Measurements from ENCODE around the gene UST.
A peak's percentile ranks its signal among the peaks of the same experiment; 100 is the strongest.
"Not testable (repeated sequence)": the region's sequence is repeated elsewhere in the genome, so short reads cannot be mapped to it uniquely, and the experiment has no call there.

UST gene

DNA sequence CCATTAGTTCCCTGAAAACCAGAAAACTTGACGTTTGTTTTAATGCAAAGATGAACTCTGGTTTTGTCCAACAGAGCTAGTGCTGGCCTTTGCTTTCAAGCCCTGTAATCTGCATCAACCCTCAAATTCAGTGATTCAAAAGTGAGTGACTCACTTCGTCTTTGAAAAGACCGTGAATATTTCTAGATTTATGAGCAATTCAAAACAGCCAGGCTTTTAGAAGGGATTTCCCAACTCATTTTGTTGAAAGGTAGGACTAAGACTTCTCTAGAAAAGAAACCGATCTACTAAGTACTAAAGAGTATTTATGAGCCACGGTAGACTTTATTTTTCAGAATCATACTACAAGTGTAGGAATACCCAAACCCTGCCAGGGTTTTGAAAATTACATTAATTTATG is 121.5 kb downstream of the UST start:
- Mint-ChIP-seq H3K4me1 (peaks cover 52% of the 10 kb centered on the region), H3K4me3 (peak overlapping the region; percentile 53), H3K36me3 (no peaks in the 10 kb centered on the region), H3K9me3 (no peaks in the 10 kb centered on the region), H3K27ac (peak overlapping the region; percentile 75)
- ATAC-seq (peak; percentile 89), DNase-seq (ENCODE audit: low spot score in 2 of 2) (no peak)

- no peaks in the 10 kb centered on the region for H3K36me3 Mint-ChIP-seq
- no peak for DNase-seq (ENCODE audit: low spot score in 2 of 2)
- ATAC-seq = no peak
- H3K9me3 Mint-ChIP-seq = no peaks in the 10 kb centered on the region
- peak overlapping the region; percentile 53 for H3K4me3 Mint-ChIP-seq
- H3K4me1 Mint-ChIP-seq = peaks cover 55% of the 10 kb centered on the region
- H3K27ac Mint-ChIP-seq = peak overlapping the region; percentile 75
Observed at GRCh38 chr6:148868901-148869300, 122.1 kb downstream of the UST start.

- H3K27ac Mint-ChIP-seq = peak overlapping the region; percentile 75
- H3K9me3 Mint-ChIP-seq = no peaks in the 10 kb centered on the region
- ATAC-seq = no peak
- H3K4me3 Mint-ChIP-seq = no peak overlapping the region
- H3K36me3 Mint-ChIP-seq = no peaks in the 10 kb centered on the region
- peaks cover 57% of the 10 kb centered on the region for H3K4me1 Mint-ChIP-seq
- DNase-seq (ENCODE audit: low spot score in 2 of 2) = no peak
Observed at GRCh38 chr6:148869585-148869984, 122.8 kb downstream of the UST start.

DNA sequence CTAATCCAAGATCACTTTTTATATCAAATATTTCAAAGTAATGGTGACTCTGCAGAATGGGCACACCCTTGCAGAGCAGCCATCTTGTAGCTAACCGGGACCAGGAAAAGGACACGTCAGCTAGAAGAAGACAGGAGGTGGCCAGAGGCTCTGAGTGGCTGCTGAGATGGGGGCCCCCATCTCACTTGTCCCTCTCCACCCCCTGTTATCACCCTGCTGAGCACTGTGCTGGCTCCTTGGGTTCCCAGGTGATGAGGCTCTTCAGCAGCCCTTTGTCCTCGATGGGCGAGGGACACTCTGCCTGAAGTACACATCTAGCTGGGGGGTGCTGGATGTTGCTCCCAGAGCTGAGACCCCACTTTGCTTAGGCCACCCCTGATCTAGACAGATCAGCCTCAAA is 126.3 kb downstream of the UST start:
- H3K4me3 Mint-ChIP-seq = no peak overlapping the region
- DNase-seq (ENCODE audit: low spot score in 2 of 2) (no peak), ATAC-seq (no peak)
- no peaks in the 10 kb centered on the region for H3K9me3 Mint-ChIP-seq
- no peak overlapping the region for H3K27ac Mint-ChIP-seq
- no peaks in the 10 kb centered on the region for H3K36me3 Mint-ChIP-seq
- peaks cover 46% of the 10 kb centered on the region for H3K4me1 Mint-ChIP-seq

GRCh38 chr6:148873868-148874267 is 127.0 kb downstream of the UST start:
- DNase-seq (ENCODE audit: low spot score in 2 of 2) (no peak), ATAC-seq (no peak)
- Mint-ChIP-seq H3K4me3 (no peak overlapping the region), H3K27ac (peak overlapping the region; percentile 20), H3K4me1 (peaks cover 39% of the 10 kb centered on the region), H3K36me3 (no peaks in the 10 kb centered on the region), H3K9me3 (no peaks in the 10 kb centered on the region)

DNA sequence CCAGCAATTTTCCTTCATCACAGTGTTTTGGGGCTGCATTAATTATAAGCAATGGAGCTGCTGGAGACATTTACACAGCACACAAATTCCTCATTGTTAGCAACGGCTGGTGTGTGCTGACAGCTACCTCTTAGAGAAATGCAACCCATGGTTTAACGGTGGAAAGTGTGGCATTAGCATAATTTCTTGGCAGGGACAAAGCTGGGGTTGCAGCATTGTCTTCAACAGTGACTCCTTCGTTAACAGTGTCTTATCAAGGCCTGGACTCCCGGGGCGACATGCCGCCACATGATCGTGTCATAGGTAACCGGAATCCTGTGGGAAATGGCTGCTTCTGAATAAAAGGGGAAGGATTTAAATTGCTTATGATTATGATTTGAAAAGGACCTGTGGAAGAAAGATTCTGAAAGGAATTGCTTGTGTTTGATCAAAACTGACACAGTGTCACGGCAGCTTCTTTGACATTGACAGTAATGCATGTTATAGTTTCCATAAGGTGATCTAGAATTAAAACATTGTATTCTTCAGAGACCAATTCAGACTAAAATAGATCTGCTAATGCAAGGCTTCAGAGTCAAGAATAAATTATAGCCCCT is 128.0 kb downstream of the UST start:
- H3K9me3 Mint-ChIP-seq = no peaks in the 10 kb centered on the region

GRCh38 chr6:148878683-148879082 is 131.9 kb downstream of the UST start:
- DNase-seq (ENCODE audit: low spot score in 2 of 2) (no peak), ATAC-seq (peak; percentile 74)
- no peaks in the 10 kb centered on the region for H3K36me3 Mint-ChIP-seq
- no peak overlapping the region for H3K4me3 Mint-ChIP-seq
- peaks cover 20% of the 10 kb centered on the region for H3K4me1 Mint-ChIP-seq
- no peak overlapping the region for H3K27ac Mint-ChIP-seq
- H3K9me3 Mint-ChIP-seq = no peaks in the 10 kb centered on the region

More for the DNA sequence above, 128.0 kb downstream of the UST start:
- Mint-ChIP-seq H3K36me3 (no peaks in the 10 kb centered on the region), H3K27ac (no peak overlapping the region), H3K4me1 (peaks cover 29% of the 10 kb centered on the region), H3K4me3 (no peak overlapping the region)
- no peak for ATAC-seq
- no peak for DNase-seq (ENCODE audit: low spot score in 2 of 2)

DNA sequence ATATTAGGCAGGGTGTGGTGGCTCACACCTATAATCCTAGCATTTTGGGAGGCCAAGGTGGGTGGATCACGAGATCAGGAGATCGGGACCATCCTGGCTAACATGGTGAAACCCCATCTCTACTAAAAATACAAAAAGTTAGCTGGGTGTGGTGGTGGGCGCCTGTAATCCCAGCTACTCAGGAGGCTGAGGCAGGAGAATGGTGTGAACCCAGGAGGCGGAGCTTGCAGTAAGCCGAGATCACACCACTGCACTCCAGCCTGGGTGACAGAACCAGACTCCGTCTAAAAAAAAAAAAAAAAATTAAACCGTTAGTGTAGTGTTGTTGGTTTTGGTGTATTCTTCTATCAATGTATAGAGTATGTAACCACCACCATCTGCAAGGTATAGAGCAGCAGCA is 133.9 kb downstream of the UST start:
- H3K4me1 Mint-ChIP-seq = peaks cover 13% of the 10 kb centered on the region
- not testable (repeated sequence) for H3K9me3 Mint-ChIP-seq; H3K36me3 Mint-ChIP-seq; H3K27ac Mint-ChIP-seq; ATAC-seq; DNase-seq (ENCODE audit: low spot score in 2 of 2); H3K4me3 Mint-ChIP-seq

DNA sequence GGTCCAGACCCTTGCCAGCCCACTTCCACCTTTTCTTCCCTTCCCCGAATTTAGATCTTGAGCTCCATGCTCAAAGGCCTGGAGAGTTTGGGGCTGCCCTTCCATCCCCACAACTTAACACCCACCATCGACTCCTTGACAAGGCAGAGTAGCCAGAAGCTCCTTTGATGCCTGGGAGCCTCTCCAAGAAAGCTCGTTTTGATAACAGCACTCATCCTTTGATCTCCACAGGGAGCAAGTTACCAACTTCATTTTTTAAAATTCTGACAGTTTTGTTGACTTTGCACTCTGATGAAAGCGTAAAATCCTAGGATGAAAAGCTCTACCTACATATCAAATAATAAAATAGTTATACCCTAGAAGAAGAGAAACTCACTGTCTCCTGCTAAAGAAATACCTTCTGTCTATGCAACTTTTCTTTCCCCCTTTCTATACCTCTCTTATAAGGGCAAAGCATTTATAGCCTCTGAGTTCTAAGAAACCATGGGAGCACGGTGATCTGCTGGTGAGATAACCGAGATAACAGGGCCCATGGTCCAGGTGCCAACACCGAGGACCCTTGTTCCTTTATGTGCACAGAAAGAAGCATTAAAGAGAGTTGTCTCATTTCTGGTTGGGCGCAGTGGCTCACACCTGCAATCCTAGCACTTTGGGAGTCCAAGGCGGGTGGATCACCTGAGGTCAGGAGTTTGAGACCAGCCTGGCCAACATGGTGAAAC is 134.9 kb downstream of the UST start:
- ATAC-seq = no peak
- no peak overlapping the region for H3K27ac Mint-ChIP-seq
- no peak for DNase-seq (ENCODE audit: low spot score in 2 of 2)
- peaks cover 10% of the 10 kb centered on the region for H3K4me1 Mint-ChIP-seq
- H3K4me3 Mint-ChIP-seq = no peak overlapping the region
- no peaks in the 10 kb centered on the region for H3K9me3 Mint-ChIP-seq
- H3K36me3 Mint-ChIP-seq = no peaks in the 10 kb centered on the region

DNA sequence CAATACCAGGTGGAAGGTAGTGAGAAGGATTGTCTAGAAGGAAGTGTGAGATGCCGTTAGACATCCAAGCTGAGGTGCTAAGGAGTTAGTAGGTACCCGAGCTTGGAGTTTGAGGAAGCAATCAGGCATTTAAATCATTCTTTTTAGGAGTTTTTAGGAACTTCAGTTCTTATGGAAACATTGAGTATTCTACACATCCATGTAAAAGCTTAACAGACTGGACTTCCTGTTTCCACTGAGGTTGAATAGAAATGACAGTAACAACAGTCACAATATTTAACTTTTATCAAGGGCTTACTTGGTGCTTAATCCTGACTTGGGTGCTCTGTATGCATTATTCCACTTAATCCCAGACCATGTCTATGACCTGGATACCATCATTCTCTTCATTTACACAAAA is 136.4 kb downstream of the UST start:
- no peak for ATAC-seq
- DNase-seq (ENCODE audit: low spot score in 2 of 2) = no peak
- no peak overlapping the region for H3K4me3 Mint-ChIP-seq
- no peak overlapping the region for H3K27ac Mint-ChIP-seq
- H3K4me1 Mint-ChIP-seq = peaks cover 10% of the 10 kb centered on the region
- no peaks in the 10 kb centered on the region for H3K36me3 Mint-ChIP-seq
- H3K9me3 Mint-ChIP-seq = no peaks in the 10 kb centered on the region

GRCh38 chr6:148884461-148884860 is 137.6 kb downstream of the UST start:
- peaks cover 10% of the 10 kb centered on the region for H3K4me1 Mint-ChIP-seq
- H3K9me3 Mint-ChIP-seq = no peaks in the 10 kb centered on the region
- no peaks in the 10 kb centered on the region for H3K36me3 Mint-ChIP-seq
- no peak overlapping the region for H3K27ac Mint-ChIP-seq
- ATAC-seq (peak; percentile 74), DNase-seq (ENCODE audit: low spot score in 2 of 2) (no peak)
- H3K4me3 Mint-ChIP-seq = no peak overlapping the region

- DNase-seq (ENCODE audit: low spot score in 2 of 2) = no peak
Observed at GRCh38 chr6:148885136-148885865, 138.5 kb downstream of the UST start.

GRCh38 chr6:148885925-148886845 is 139.4 kb downstream of the UST start:
- ATAC-seq = no peak

More at GRCh38 chr6:148885136-148885865, 138.5 kb downstream of the UST start:
- Mint-ChIP-seq H3K36me3 (no peaks in the 10 kb centered on the region), H3K9me3 (no peaks in the 10 kb centered on the region), H3K4me3 (no peak overlapping the region), H3K4me1 (peaks cover 10% of the 10 kb centered on the region), H3K27ac (no peak overlapping the region)
- ATAC-seq = no peak

DNA sequence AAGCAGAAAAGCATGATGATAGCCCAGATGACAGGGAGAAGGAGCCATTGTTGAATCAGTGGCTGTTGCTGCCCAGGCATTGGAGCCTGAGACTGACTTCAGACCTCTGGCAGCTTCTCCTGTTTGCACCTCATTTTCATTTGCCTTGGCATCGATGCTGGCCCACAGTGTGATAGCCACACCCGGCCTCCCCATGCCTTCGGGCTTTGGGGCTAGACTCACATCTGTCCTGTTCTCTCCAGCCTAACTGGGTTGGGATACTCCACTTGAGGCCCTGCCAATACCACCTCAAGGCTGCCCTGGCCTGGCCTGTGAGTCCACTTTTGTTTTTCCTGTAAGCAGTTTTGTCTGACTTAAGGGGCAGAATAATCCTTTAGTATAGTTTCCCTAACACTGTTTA is 140.4 kb downstream of the UST start:
- DNase-seq (ENCODE audit: low spot score in 2 of 2) = no peak
- H3K4me3 Mint-ChIP-seq = no peak overlapping the region
- H3K27ac Mint-ChIP-seq = no peak overlapping the region
- H3K36me3 Mint-ChIP-seq = no peaks in the 10 kb centered on the region
- ATAC-seq = no peak
- H3K9me3 Mint-ChIP-seq = no peaks in the 10 kb centered on the region
- H3K4me1 Mint-ChIP-seq = peaks cover 10% of the 10 kb centered on the region

More at GRCh38 chr6:148885925-148886845, 139.4 kb downstream of the UST start:
- no peaks in the 10 kb centered on the region for H3K36me3 Mint-ChIP-seq
- H3K4me3 Mint-ChIP-seq = no peak overlapping the region
- no peaks in the 10 kb centered on the region for H3K9me3 Mint-ChIP-seq
- peaks cover 10% of the 10 kb centered on the region for H3K4me1 Mint-ChIP-seq
- H3K27ac Mint-ChIP-seq = no peak overlapping the region
- no peak for DNase-seq (ENCODE audit: low spot score in 2 of 2)

GRCh38 chr6:148888856-148889255 is 142.0 kb downstream of the UST start:
- H3K4me1 Mint-ChIP-seq = no peaks in the 10 kb centered on the region
- H3K9me3 Mint-ChIP-seq = no peaks in the 10 kb centered on the region
- ATAC-seq (no peak), DNase-seq (ENCODE audit: low spot score in 2 of 2) (no peak)
- no peak overlapping the region for H3K27ac Mint-ChIP-seq
- no peaks in the 10 kb centered on the region for H3K36me3 Mint-ChIP-seq
- no peak overlapping the region for H3K4me3 Mint-ChIP-seq
